Measurements from ENCODE around the gene MCRIP1. TPM values are rescaled to one million over a fixed set of nuclear protein-coding genes. Genes with fewer than 3 reads are reported as not detected.

The MCRIP1 gene
- total and polyA plus RNA-seq, 2 of the 13 experiments (the other 11 are each of a cell fraction or from before 2014, with no cell fraction given), result 79.7 to 84.9 TPM

GRCh38 chr17:81854974-81855774, 22.1 kb upstream of the MCRIP1 start (continued):
- TF ChIP-seq PRDM15 (CRISPR knock-in tag; IDR thresholded peaks at IDR 0.05), result no peak
- TF ChIP-seq ZFP36L2 (CRISPR knock-in tag; IDR thresholded peaks at IDR 0.05), result no peak
- no peak for TF ChIP-seq FOXC1 (CRISPR knock-in tag; IDR thresholded peaks at IDR 0.05; ENCODE audit: borderline replicate concordance)
- no peak for TF ChIP-seq SRSF1 (optimal IDR thresholded peaks at IDR 0.05; ENCODE audit: low read depth, low read length)
- TF ChIP-seq, protein P1, sequence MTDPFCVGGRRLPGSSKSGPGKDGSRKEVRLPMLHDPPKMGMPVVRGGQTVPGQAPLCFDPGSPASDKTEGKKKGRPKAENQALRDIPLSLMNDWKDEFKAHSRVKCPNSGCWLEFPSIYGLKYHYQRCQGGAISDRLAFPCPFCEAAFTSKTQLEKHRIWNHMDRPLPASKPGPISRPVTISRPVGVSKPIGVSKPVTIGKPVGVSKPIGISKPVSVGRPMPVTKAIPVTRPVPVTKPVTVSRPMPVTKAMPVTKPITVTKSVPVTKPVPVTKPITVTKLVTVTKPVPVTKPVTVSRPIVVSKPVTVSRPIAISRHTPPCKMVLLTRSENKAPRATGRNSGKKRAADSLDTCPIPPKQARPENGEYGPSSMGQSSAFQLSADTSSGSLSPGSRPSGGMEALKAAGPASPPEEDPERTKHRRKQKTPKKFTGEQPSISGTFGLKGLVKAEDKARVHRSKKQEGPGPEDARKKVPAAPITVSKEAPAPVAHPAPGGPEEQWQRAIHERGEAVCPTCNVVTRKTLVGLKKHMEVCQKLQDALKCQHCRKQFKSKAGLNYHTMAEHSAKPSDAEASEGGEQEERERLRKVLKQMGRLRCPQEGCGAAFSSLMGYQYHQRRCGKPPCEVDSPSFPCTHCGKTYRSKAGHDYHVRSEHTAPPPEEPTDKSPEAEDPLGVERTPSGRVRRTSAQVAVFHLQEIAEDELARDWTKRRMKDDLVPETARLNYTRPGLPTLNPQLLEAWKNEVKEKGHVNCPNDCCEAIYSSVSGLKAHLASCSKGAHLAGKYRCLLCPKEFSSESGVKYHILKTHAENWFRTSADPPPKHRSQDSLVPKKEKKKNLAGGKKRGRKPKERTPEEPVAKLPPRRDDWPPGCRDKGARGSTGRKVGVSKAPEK (CRISPR knock-in tag; IDR thresholded peaks at IDR 0.05; ENCODE audit: borderline replicate concordance), result no peak
- no peak for TF ChIP-seq DNMT1 (CRISPR knock-in tag; IDR thresholded peaks at IDR 0.05)
- no peak for TF ChIP-seq RFX5 (IDR thresholded peaks at IDR 0.05; ENCODE audit: low read depth, low read length)
- TF ChIP-seq, protein P2, sequence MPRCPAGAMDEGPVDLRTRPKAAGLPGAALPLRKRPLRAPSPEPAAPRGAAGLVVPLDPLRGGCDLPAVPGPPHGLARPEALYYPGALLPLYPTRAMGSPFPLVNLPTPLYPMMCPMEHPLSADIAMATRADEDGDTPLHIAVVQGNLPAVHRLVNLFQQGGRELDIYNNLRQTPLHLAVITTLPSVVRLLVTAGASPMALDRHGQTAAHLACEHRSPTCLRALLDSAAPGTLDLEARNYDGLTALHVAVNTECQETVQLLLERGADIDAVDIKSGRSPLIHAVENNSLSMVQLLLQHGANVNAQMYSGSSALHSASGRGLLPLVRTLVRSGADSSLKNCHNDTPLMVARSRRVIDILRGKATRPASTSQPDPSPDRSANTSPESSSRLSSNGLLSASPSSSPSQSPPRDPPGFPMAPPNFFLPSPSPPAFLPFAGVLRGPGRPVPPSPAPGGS (CRISPR knock-in tag; IDR thresholded peaks at IDR 0.05), result no peak
